CD4-positive, alpha-beta T cell treated with Interleukin-2 at 100 ng/mL for 4 hours (primary cell): Measurements from ENCODE around the gene CEBPE.

Source experiments
- DNase-seq: peaks from one replicate; pipeline ENCODE4 v3.0.0-alpha.2; 2020; ENCODE audit warnings: low spot score

CEBPE gene

GRCh38 chr14:23102801-23103200 lies 16.3 kb downstream of the CEBPE start:
- DNase-seq: no peak

- no peak for DNase-seq
These were observed 16.9 kb downstream of the CEBPE start for GRCh38 chr14:23101986-23102625.

GRCh38 chr14:23101213-23101970 lies 17.7 kb downstream of the CEBPE start:
- DNase-seq: no peak

GRCh38 chr14:23099212-23099861 lies 19.7 kb downstream of the CEBPE start:
- no peak for DNase-seq

- DNase-seq: no peak
These were observed 21.3 kb downstream of the CEBPE start for GRCh38 chr14:23097786-23098185.

- peak; percentile 100 for DNase-seq
These were observed 23.6 kb downstream of the CEBPE start, which contains the start of gene C14orf119 for GRCh38 chr14:23095196-23096108. Gene C14orf119 (plus strand): TSS chr14:23095505. CDS start chr14:23097659, 2,154 bp downstream.

GRCh38 chr14:23094666-23095195 lies 24.3 kb downstream of the CEBPE start, which contains the start of gene ACIN1:
Gene ACIN1 (minus strand): TSS chr14:23095136. CDS start chr14:23095112, 24 bp downstream.
- peak; percentile 77 for DNase-seq

- no peak for DNase-seq
These were observed 24.9 kb downstream of the CEBPE start for GRCh38 chr14:23093991-23094665.

GRCh38 chr14:23093526-23093925 lies 25.5 kb downstream of the CEBPE start:
- DNase-seq: no peak

- no peak for DNase-seq
These were observed 26.0 kb downstream of the CEBPE start for GRCh38 chr14:23093104-23093503.

GRCh38 chr14:23091294-23092225 lies 27.5 kb downstream of the CEBPE start:
- no peak for DNase-seq

- no peak for DNase-seq
These were observed 28.8 kb downstream of the CEBPE start for GRCh38 chr14:23090254-23090636.

GRCh38 chr14:23089498-23090253 lies 29.4 kb downstream of the CEBPE start:
- DNase-seq: no peak

- no peak for DNase-seq
These were observed 32.5 kb downstream of the CEBPE start for GRCh38 chr14:23086565-23086964.

- DNase-seq: no peak
These were observed 33.6 kb downstream of the CEBPE start for GRCh38 chr14:23085458-23085857.

- no peak for DNase-seq
These were observed 38.6 kb downstream of the CEBPE start for GRCh38 chr14:23080474-23080873.

GRCh38 chr14:23079716-23080115 lies 39.3 kb downstream of the CEBPE start:
- DNase-seq: no peak

GRCh38 chr14:23078692-23079116 lies 40.4 kb downstream of the CEBPE start:
- no peak for DNase-seq

- DNase-seq: no peak
These were observed 41.1 kb downstream of the CEBPE start for GRCh38 chr14:23077962-23078361.
